Neural cell (in vitro differentiated cells): ENCODE results near the gene DPF3. TPM values are rescaled to one million over a fixed set of nuclear protein-coding genes. Genes with fewer than 3 reads are reported as not detected.

Source experiments
- H2AFZ ChIP-seq: fragments of 200-600, 300-800 bp; sonication (generic), shearing (Covaris generic); 2 replicates; pipeline ENCODE4 v1.6.0; 2014; ENCODE audit warnings: low read depth, mild to moderate bottlenecking, antibody characterized with exemption, low read length, moderate library complexity
- H3F3A ChIP-seq: fragments of 200-600 bp; shearing (Covaris generic); 2 replicates; pipeline ENCODE4 v1.6.1; 2016; ENCODE audit warnings: mild to moderate bottlenecking, moderate library complexity, mixed read lengths, antibody characterized with exemption, low read length; ENCODE audit not compliant: insufficient read depth, poor library complexity, severe bottlenecking
- H3K27ac ChIP-seq: fragments of 200-600, 300-800 bp; sonication (generic), shearing (Covaris generic); 2 replicates; pipeline ENCODE4 v1.5.1; 2014; ENCODE audit warnings: mild to moderate bottlenecking, low read length, moderate library complexity
- H3K27me3 ChIP-seq: fragments of 300-800, 200-600 bp; sonication (generic), shearing (Covaris generic); 2 replicates; pipeline ENCODE4 v1.6.0; 2014; ENCODE audit warnings: mild to moderate bottlenecking, low read depth, low read length, moderate library complexity; ENCODE audit not compliant: insufficient read depth
- H3K36me3 ChIP-seq: fragments of 300-800, 200-600 bp; sonication (generic), shearing (Covaris generic); 2 replicates; pipeline ENCODE4 v1.5.1; 2014; ENCODE audit warnings: mild to moderate bottlenecking, antibody characterized with exemption, low read length, moderate library complexity; ENCODE audit not compliant: insufficient read depth
- H3K4me2 ChIP-seq: fragments of 300-800, 200-600 bp; sonication (generic), shearing (Covaris generic); 2 replicates; pipeline ENCODE4 v1.6.0; 2014; ENCODE audit warnings: mild to moderate bottlenecking, low read length
- H3K4me3 ChIP-seq: fragments of 300-800, 200-600 bp; sonication (generic), shearing (Covaris generic); 2 replicates; pipeline ENCODE4 v1.5.1; 2014; ENCODE audit warnings: mild to moderate bottlenecking, low read length, moderate library complexity
- H3K79me2 ChIP-seq: fragments of 200-600 bp; shearing (Covaris generic); replicated peaks from 2 replicates; pipeline ENCODE4 v1.6.0; 2014; ENCODE audit warnings: mild to moderate bottlenecking, low read length, moderate library complexity; ENCODE audit not compliant: insufficient read depth
- H3K9ac ChIP-seq: fragments of 300-800, 200-600 bp; sonication (generic), shearing (Covaris generic); 2 replicates; pipeline ENCODE4 v1.6.1; 2016; ENCODE audit warnings: mild to moderate bottlenecking, low read length, mixed read lengths
- H3K9me2 ChIP-seq: fragments of 200-600 bp; shearing (Covaris generic); 2 replicates; pipeline ENCODE4 v1.6.1; 2016; ENCODE audit warnings: mild to moderate bottlenecking, low read length, mixed read lengths; ENCODE audit not compliant: insufficient read depth
- H3K9me3 ChIP-seq: fragments of 200-600, 300-800 bp; sonication (generic), shearing (Covaris generic); 2 replicates; pipeline ENCODE4 v1.6.1; 2016; ENCODE audit warnings: mild to moderate bottlenecking, mixed run types, low read length, moderate library complexity, mixed read lengths
- H4K20me1 ChIP-seq: fragments of 200-600 bp; shearing (Covaris generic); 2 replicates; pipeline ENCODE4 v1.6.1; 2016; ENCODE audit warnings: mild to moderate bottlenecking, mixed run types; ENCODE audit not compliant: insufficient read depth
- EP300 ChIP-seq: fragments of 450-650 bp; conservative IDR thresholded peaks from 2 replicates; pipeline ENCODE4 v1.6.1; 2014; ENCODE audit warnings: antibody characterized with exemption, mild to moderate bottlenecking, moderate library complexity; ENCODE audit not compliant: poor library complexity, severe bottlenecking
- EZH2 ChIP-seq: fragments of 200-600, 300-800 bp; shearing (Covaris generic), sonication (generic); IDR thresholded peaks from 2 replicates; pipeline ENCODE4 v1.6.1; 2014; ENCODE audit warnings: antibody characterized with exemption, low read length, borderline replicate concordance, mild to moderate bottlenecking; ENCODE audit not compliant: insufficient read depth, poor library complexity, severe bottlenecking
- MXI1 ChIP-seq: fragments of 450-650 bp; conservative IDR thresholded peaks from 2 replicates; pipeline ENCODE4 v1.6.1; 2014; ENCODE audit warnings: antibody characterized with exemption, mild to moderate bottlenecking; ENCODE audit not compliant: poor library complexity, severe bottlenecking
- POLR2AphosphoS5 ChIP-seq: IDR thresholded peaks from 2 replicates; pipeline ENCODE4 v1.6.1; 2012
- RAD21 ChIP-seq: fragments of 450-650 bp; conservative IDR thresholded peaks from 2 replicates; pipeline ENCODE4 v1.6.1; 2014; ENCODE audit warnings: antibody characterized with exemption, mild to moderate bottlenecking, moderate library complexity
- SMC3 ChIP-seq: fragments of 450-650 bp; conservative IDR thresholded peaks from 2 replicates; pipeline ENCODE4 v1.6.1; 2014; ENCODE audit warnings: antibody characterized with exemption, mild to moderate bottlenecking, moderate library complexity; ENCODE audit not compliant: poor library complexity
- TAF1 ChIP-seq: IDR thresholded peaks from 2 replicates; pipeline ENCODE4 v1.6.1; 2012; ENCODE audit warnings: low read depth
- polyA plus RNA-seq: library from polyadenylated mRNA; depleted of rRNA; stranded (reverse); fragments of >200 nt; gene quantifications from 2 replicates; pipeline ENCODE4 v1.2.3, GENCODE V29; 2014
- TF ChIP-seq, protein P1 (sequence below): fragments of 450-650 bp; IDR thresholded peaks from 2 replicates; pipeline ENCODE4 v1.5.1; 2014; ENCODE audit warnings: antibody characterized with exemption, mild to moderate bottlenecking, moderate library complexity; ENCODE audit not compliant: poor library complexity, severe bottlenecking
- TF ChIP-seq, protein P2 (sequence below): IDR thresholded peaks from 2 replicates; pipeline ENCODE4 v1.6.1; 2012; ENCODE audit warnings: borderline replicate concordance

DPF3 gene
- polyA plus RNA-seq, 1 donor from 2014 or later = 2.9 TPM

DNA sequence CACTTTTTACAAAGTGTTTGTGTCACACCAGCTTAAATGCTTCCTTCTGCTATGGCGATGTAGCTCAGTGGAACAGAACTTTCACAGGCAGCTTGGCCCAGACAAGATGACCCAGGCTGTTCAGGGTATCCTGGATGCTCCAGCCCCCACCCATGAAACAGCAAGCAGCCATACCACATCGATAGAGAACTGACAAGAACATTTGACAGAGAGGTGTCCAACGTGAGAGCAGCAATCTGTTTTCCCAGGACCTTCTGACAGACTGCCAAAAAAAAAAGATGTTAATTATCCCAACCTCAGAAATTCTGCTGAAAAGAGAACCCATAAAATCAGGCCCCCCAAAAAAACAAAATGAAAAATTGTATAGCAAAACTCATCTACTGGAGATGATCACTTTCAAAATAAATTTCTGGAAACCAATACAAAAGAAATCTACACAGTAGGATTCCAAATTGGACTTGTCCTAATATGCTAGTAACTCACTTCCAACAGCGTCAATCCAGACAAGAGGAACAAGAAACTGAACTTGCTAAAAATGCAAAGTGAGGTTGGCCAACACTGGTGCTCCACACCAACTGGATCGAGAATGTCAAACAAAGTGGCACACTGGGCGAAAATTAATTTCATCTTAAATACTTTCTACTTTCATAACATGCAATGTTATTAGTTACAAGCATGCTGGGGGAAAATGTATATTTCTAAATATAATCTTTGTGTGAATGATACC is 118.8 kb downstream of the DPF3 start:
- no peaks in the 10 kb centered on the region for H3F3A ChIP-seq
- no peak overlapping the region for H2AFZ ChIP-seq
- H3K4me3 ChIP-seq = no peak overlapping the region
- H3K9ac ChIP-seq = no peak overlapping the region
- H3K9me3 ChIP-seq = no peaks in the 10 kb centered on the region
- H3K4me2 ChIP-seq = no peak overlapping the region
- H3K27ac ChIP-seq = no peak overlapping the region
- no peaks in the 10 kb centered on the region for H3K79me2 ChIP-seq
- H3K27me3 ChIP-seq = no peaks in the 10 kb centered on the region
- H3K36me3 ChIP-seq = no peaks in the 10 kb centered on the region
- no peaks in the 10 kb centered on the region for H4K20me1 ChIP-seq
- H3K9me2 ChIP-seq = no peaks in the 10 kb centered on the region
- TF ChIP-seq, protein P1, sequence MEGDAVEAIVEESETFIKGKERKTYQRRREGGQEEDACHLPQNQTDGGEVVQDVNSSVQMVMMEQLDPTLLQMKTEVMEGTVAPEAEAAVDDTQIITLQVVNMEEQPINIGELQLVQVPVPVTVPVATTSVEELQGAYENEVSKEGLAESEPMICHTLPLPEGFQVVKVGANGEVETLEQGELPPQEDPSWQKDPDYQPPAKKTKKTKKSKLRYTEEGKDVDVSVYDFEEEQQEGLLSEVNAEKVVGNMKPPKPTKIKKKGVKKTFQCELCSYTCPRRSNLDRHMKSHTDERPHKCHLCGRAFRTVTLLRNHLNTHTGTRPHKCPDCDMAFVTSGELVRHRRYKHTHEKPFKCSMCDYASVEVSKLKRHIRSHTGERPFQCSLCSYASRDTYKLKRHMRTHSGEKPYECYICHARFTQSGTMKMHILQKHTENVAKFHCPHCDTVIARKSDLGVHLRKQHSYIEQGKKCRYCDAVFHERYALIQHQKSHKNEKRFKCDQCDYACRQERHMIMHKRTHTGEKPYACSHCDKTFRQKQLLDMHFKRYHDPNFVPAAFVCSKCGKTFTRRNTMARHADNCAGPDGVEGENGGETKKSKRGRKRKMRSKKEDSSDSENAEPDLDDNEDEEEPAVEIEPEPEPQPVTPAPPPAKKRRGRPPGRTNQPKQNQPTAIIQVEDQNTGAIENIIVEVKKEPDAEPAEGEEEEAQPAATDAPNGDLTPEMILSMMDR = no peak
- TF ChIP-seq RAD21 = no peak
- TF ChIP-seq, protein P2, sequence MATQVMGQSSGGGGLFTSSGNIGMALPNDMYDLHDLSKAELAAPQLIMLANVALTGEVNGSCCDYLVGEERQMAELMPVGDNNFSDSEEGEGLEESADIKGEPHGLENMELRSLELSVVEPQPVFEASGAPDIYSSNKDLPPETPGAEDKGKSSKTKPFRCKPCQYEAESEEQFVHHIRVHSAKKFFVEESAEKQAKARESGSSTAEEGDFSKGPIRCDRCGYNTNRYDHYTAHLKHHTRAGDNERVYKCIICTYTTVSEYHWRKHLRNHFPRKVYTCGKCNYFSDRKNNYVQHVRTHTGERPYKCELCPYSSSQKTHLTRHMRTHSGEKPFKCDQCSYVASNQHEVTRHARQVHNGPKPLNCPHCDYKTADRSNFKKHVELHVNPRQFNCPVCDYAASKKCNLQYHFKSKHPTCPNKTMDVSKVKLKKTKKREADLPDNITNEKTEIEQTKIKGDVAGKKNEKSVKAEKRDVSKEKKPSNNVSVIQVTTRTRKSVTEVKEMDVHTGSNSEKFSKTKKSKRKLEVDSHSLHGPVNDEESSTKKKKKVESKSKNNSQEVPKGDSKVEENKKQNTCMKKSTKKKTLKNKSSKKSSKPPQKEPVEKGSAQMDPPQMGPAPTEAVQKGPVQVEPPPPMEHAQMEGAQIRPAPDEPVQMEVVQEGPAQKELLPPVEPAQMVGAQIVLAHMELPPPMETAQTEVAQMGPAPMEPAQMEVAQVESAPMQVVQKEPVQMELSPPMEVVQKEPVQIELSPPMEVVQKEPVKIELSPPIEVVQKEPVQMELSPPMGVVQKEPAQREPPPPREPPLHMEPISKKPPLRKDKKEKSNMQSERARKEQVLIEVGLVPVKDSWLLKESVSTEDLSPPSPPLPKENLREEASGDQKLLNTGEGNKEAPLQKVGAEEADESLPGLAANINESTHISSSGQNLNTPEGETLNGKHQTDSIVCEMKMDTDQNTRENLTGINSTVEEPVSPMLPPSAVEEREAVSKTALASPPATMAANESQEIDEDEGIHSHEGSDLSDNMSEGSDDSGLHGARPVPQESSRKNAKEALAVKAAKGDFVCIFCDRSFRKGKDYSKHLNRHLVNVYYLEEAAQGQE = no peak

DNA sequence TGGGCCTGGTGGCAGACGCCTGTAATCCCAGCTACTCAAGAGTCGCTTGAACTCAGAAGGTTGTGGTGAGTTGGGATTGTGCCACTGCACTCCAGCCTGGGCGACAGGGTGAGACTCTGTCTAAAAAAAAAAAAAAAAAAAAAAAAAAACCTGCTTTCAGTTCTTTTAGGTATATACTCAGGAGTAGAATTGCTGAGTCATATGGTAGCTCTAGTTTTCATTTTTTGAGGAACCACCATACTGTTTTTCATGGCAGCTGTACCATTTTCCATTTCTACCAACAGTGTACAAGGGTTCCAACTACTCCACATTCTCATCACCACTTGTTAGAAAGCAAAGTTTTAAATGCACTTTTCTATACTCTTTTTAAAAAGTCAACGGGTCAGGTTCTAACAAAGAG is 119.8 kb downstream of the DPF3 start:
- Histone ChIP-seq H3K79me2 (no peaks in the 10 kb centered on the region), H3K36me3 (no peaks in the 10 kb centered on the region), H3K9me2 (no peaks in the 10 kb centered on the region), H4K20me1 (no peaks in the 10 kb centered on the region), H3K9ac (no peak overlapping the region), H3F3A (no peaks in the 10 kb centered on the region), H2AFZ (no peak overlapping the region), H3K9me3 (no peaks in the 10 kb centered on the region), H3K27ac (no peak overlapping the region), H3K4me3 (no peak overlapping the region), H3K27me3 (no peaks in the 10 kb centered on the region), H3K4me2 (no peak overlapping the region)
- TF ChIP-seq, protein P2 = no peak
- TF ChIP-seq SMC3 (no peak), POLR2AphosphoS5 (no peak), EP300 (no peak), TAF1 (no peak), EZH2 (no peak), RAD21 (no peak), MXI1 (no peak)
- TF ChIP-seq, protein P1 = no peak
